ENCODE results near the gene CENPO. TPM values are rescaled to one million over a fixed set of nuclear protein-coding genes. Genes with fewer than 3 reads are reported as not detected.

Gene CENPO
- total and polyA plus RNA-seq, 2 of the 4 experiments (the other 2 are of a cell fraction): 20.1 to 27.2 TPM

DNA sequence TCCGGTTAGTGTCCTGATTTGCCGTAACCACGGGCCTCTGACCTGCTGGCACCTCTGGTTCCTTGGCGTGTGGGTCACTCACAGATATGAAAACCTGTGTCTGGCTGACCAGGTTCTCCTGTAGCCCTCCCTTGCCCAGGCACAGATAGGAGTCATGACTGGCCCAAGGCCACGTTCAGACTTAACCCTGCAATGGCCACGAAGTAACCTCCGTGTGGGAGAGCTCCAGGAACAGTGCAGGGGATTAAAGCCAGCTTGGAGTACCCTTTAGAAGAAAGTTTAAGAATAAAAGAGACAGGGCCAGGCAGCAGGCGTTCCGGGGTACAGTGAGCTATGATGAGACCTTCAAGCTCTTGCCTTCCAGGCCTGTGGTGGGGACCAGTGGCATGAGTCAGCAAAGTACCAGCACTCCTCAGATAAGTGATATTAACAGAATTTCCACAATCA lies 25.5 kb downstream of the CENPO start:
- CTCF ChIA-PET: interaction anchor here (0.5 to 0.6 kb wide), 3 partner anchors 204 to 802 kb away, joined by 3 to 4 read pairs (median 4); no protein-coding TSS in a partner anchor
- peak; percentile 63 for DNase-seq

More for the DNA sequence above, 25.5 kb downstream of the CENPO start:
- Histone ChIP-seq H3K79me1 (ENCODE audit: low read depth in 1 of 2, low read length in 2 of 2) (peaks cover 34 to 67% of the 10 kb centered on the region in 2 experiments), H2BK15ac (ENCODE audit: low read depth, low read length) (peak overlapping the region; percentile 61; the same call in 1 of the 3 replicates), H3K4ac (ENCODE audit: low read depth, low read length) (peak overlapping the region; percentile 79), H2BK5ac (ENCODE audit: low read depth, low read length, poor library complexity, severe bottlenecking) (peak overlapping the region; percentile 49), H3K4me2 (ENCODE audit: low read depth, low read length) (no peak overlapping the region), H4K91ac (ENCODE audit: insufficient read depth, low read depth, low read length) (peak overlapping the region; percentile 82), H3K9me1 (ENCODE audit: insufficient read depth, low read length) (peaks cover 16% of the 10 kb centered on the region), H4K8ac (ENCODE audit: low read depth in 2 of 2, low read length in 2 of 2) (peak overlapping the region; percentile 60 to 66; a peak in 3 of 4 replicates), H2AK9ac (replicated peaks; ENCODE audit: low read depth, low read length, poor library complexity) (peak overlapping the region; percentile 92), H4K20me1 (ENCODE audit: insufficient read depth, low read length) (peaks cover 5% of the 10 kb centered on the region; the same call in 1 of the 2 replicates), H2BK120ac (ENCODE audit: low read depth, low read length) (peak overlapping the region; percentile 58), H3K9me3 (ENCODE audit: control insufficient read depth, insufficient read depth, low read length) (no peaks in the 10 kb centered on the region), H2AFZ (replicated peaks; ENCODE audit: low read length, poor library complexity) (peak overlapping the region; percentile 59), H2AK5ac (ENCODE audit: low read depth, low read length) (peak overlapping the region; percentile 54), H3K9ac (ENCODE audit: low read depth, low read length) (no peak overlapping the region), H2BK20ac (ENCODE audit: low read depth, low read length) (peak overlapping the region; percentile 54), H3K4me1 (ENCODE audit: control insufficient read depth, insufficient read depth, low read length) (peaks cover 17% of the 10 kb centered on the region), H3K4me3 (ENCODE audit: insufficient read depth, low read depth, low read length) (no peak overlapping the region), H3K36me3 (ENCODE audit: control insufficient read depth, insufficient read depth, low read length) (peaks cover 45% of the 10 kb centered on the region), H3K56ac (ENCODE audit: extremely low read depth, insufficient read depth, low read length) (no peak overlapping the region), H3K18ac (ENCODE audit: low read depth, low read length) (0 out of 2 replicates have a peak overlapping the region, but pooled peaks have one; percentile 5), H3K27ac (ENCODE audit: insufficient read depth, low read length) (peak overlapping the region; percentile 17; the same call in 1 of the 2 replicates), H3K14ac (replicated peaks; ENCODE audit: low read depth, low read length) (peak overlapping the region; percentile 72; the same call in 1 of the 2 replicates), H3K27me3 (ENCODE audit: control insufficient read depth, insufficient read depth, low read length) (no peaks in the 10 kb centered on the region), H3K23ac (ENCODE audit: low read depth, low read length) (peak overlapping the region; percentile 75), H4K5ac (ENCODE audit: low read depth, low read length) (peak overlapping the region; percentile 33; the same call in 1 of the 2 replicates)
- no peak for TF ChIP-seq SMC3 (IDR thresholded peaks at IDR 0.05; ENCODE audit: low read depth, low read length)
- peak; percentile 85 for TF ChIP-seq NFE2L2 (IDR thresholded peaks at IDR 0.05; ENCODE audit: low read depth, low read length)
- TF ChIP-seq ELK1 (IDR thresholded peaks at IDR 0.05; ENCODE audit: borderline replicate concordance, low read depth, low read length): no peak
- TF ChIP-seq RAD21 (IDR thresholded peaks at IDR 0.05; ENCODE audit: low read length): no peak
- TF ChIP-seq USF2 (IDR thresholded peaks at IDR 0.05; ENCODE audit: low read depth, low read length): no peak
- no peak for TF ChIP-seq CHD1 (IDR thresholded peaks at IDR 0.05; ENCODE audit: low read depth, low read length)
- no peak for TF ChIP-seq MAZ (IDR thresholded peaks at IDR 0.05; ENCODE audit: borderline replicate concordance, low read depth, low read length)
- peak; percentile 62 for TF ChIP-seq MAFK (IDR thresholded peaks at IDR 0.05; ENCODE audit: low read depth, low read length)
- TF ChIP-seq BHLHE40 (IDR thresholded peaks at IDR 0.05; ENCODE audit: low read depth, low read length): no peak
- no peak for TF ChIP-seq CEBPB (IDR thresholded peaks at IDR 0.05; ENCODE audit: low read depth, low read length)
- TF ChIP-seq RFX5 (IDR thresholded peaks at IDR 0.05; ENCODE audit: low read depth, low read length): no peak
- TF ChIP-seq FOS (IDR thresholded peaks at IDR 0.05; ENCODE audit: low read depth, low read length): no peak
- TF ChIP-seq, protein P1, sequence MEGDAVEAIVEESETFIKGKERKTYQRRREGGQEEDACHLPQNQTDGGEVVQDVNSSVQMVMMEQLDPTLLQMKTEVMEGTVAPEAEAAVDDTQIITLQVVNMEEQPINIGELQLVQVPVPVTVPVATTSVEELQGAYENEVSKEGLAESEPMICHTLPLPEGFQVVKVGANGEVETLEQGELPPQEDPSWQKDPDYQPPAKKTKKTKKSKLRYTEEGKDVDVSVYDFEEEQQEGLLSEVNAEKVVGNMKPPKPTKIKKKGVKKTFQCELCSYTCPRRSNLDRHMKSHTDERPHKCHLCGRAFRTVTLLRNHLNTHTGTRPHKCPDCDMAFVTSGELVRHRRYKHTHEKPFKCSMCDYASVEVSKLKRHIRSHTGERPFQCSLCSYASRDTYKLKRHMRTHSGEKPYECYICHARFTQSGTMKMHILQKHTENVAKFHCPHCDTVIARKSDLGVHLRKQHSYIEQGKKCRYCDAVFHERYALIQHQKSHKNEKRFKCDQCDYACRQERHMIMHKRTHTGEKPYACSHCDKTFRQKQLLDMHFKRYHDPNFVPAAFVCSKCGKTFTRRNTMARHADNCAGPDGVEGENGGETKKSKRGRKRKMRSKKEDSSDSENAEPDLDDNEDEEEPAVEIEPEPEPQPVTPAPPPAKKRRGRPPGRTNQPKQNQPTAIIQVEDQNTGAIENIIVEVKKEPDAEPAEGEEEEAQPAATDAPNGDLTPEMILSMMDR (conservative IDR thresholded peaks at IDR 0.05; ENCODE audit: low read depth, low read length): no peak
- in situ Hi-C loops (cut with MboI; ENCODE audit: low sequenced_read_pairs) (no loop called here), intact Hi-C loops (cut with micrococcal nuclease) (no loop called here), dilution Hi-C loops (cut with HindIII; ENCODE audit: low sequenced_read_pairs, unreplicated experiment) (no loop called here)
- POLR2A ChIA-PET (ENCODE audit: unreplicated experiment): interaction anchor here (0.6 kb wide), 1 partner anchor 245 kb away, joined by 3 read pairs; no protein-coding TSS in a partner anchor
- WGBS, 2 experiments (ENCODE audit: extremely low coverage in 2 of 2, insufficient read length in 1 of 2): 0% methylated on average over 1 of the region's 9 CpGs; no CpG with 5 or more reads in 1 of the 2 experiments
- no TSS peak for BruUV-seq (replicated peaks)
- ATAC-seq (ENCODE audit: low read depth): peak; percentile 46
